Measurements from ENCODE around the gene SQSTM1. TPM values are rescaled to one million over a fixed set of nuclear protein-coding genes. Genes with fewer than 3 reads are reported as not detected.

The SQSTM1 gene
- total and polyA plus RNA-seq, 9 of the 15 experiments (the other 6 are each of a cell fraction or from before 2014, with no cell fraction given): 5.6 to 148 (median 64.0) TPM

GRCh38 chr5:179872055-179872827, 51.5 kb downstream of the SQSTM1 start:
- H3K4me3 ChIP-seq: no peak overlapping the region
- peaks cover 0 to 22% of the 10 kb centered on the region in 2 experiments; a peak in 3 of 5 replicates for H3K4me1 ChIP-seq (replicated peaks in 1 of 2; ENCODE audit: control insufficient read depth in 2 of 2, insufficient read depth in 2 of 2, low read length in 2 of 2)
- intact Hi-C loops (cut with micrococcal nuclease): no loop called here
- no peak overlapping the region for H3K27ac ChIP-seq (ENCODE audit: extremely low read depth, low read depth, low read length)
- no peak overlapping the region for H3K4me2 ChIP-seq (ENCODE audit: insufficient read depth, low read length)
- no TSS peak for BruUV-seq (replicated peaks)
- peaks cover 75% of the 10 kb centered on the region; the same call in 2 of the 3 replicates for H3K36me3 ChIP-seq (ENCODE audit: control insufficient read depth, insufficient read depth, low read length)
- no peaks in the 10 kb centered on the region for H4K20me1 ChIP-seq (replicated peaks; ENCODE audit: control insufficient read depth, insufficient read depth, low read length)
- H3K9me3 ChIP-seq (replicated peaks; ENCODE audit: control insufficient read depth, insufficient read depth, low read depth, low read length): no peaks in the 10 kb centered on the region
- WGBS (ENCODE audit: insufficient coverage, low coverage, missing lambda C conversion rate): 96% methylated on average over 9 of the region's 18 CpGs
- TF ChIP-seq PBX2 (CRISPR knock-in tag; IDR thresholded peaks at IDR 0.05; ENCODE audit: low read depth) (no peak), PBX2 (tag; conservative IDR thresholded peaks at IDR 0.05; ENCODE audit: low read depth) (no peak), POLR2G (IDR thresholded peaks at IDR 0.05; ENCODE audit: low read depth, low read length) (0 out of 2 replicates have a peak, but pooled peaks have one; percentile 37), MECOM (CRISPR knock-in tag; IDR thresholded peaks at IDR 0.05) (no peak)
- H3K9ac ChIP-seq (ENCODE audit: insufficient read depth in 1 of 2, low read depth in 2 of 2, low read length in 2 of 2): no peak overlapping the region
- in situ Hi-C loops (cut with MboI): no loop called here
- FAIRE-seq (no peak), ATAC-seq (no peak), DNase-seq (ENCODE audit: extremely low read depth in 1 of 4, low spot score in 3 of 4) (no peak)
- no peaks in the 10 kb centered on the region for H3K79me2 ChIP-seq (ENCODE audit: control insufficient read depth, insufficient read depth, low read length)
- H3K27me3 ChIP-seq (ENCODE audit: control insufficient read depth in 2 of 2, insufficient read depth in 2 of 2, low read length in 2 of 2): no peaks in the 10 kb centered on the region
- H3K9me1 ChIP-seq (ENCODE audit: control insufficient read depth, insufficient read depth, low read length): no peaks in the 10 kb centered on the region
- CTCF ChIA-PET (ENCODE audit: low intra/inter-chr PET ratio): no interaction called here
- no peak overlapping the region for H2AFZ ChIP-seq (ENCODE audit: low read depth, low read length)
- POLR2A ChIA-PET: no interaction called here

Measured in K562 (cell line).